Measurements from ENCODE around the gene MYLK. TPM values are rescaled to one million over a fixed set of nuclear protein-coding genes. Genes with fewer than 3 reads are reported as not detected.

The MYLK gene
- total and polyA plus RNA-seq, 10 of the 15 experiments (the other 5 are each of a cell fraction or from before 2014, with no cell fraction given), result 0.04 to 1.6 (median 0.42) TPM; not detected in 1

- H2AFZ ChIP-seq (ENCODE audit: control insufficient read depth, low read depth, low read length), result no peak overlapping the region; the same call in 1 of the 2 replicates
- RAD21 ChIA-PET (ENCODE audit: unreplicated experiment), result interaction anchor here (1.1 to 2.0 kb wide), 3 partner anchors 49 to 160 kb away, joined by 3 to 18 read pairs (median 4); no protein-coding TSS in a partner anchor
- in situ Hi-C loops (cut with MboI), result no loop called here
These were observed 161.1 kb downstream of the MYLK start for GRCh38 chr3:123723070-123723469.

More at GRCh38 chr3:123723070-123723469, 161.1 kb downstream of the MYLK start:
- SMC1A ChIA-PET (ENCODE audit: uncharacterized antibody, unreplicated experiment), result interaction anchor here (0.5 to 2.1 kb wide), 9 partner anchors 10 to 602 kb away, joined by 3 to 18 read pairs (median 4); no protein-coding TSS in a partner anchor
- no peaks in the 10 kb centered on the region; a peak in 1 of 4 replicates for H3K27me3 ChIP-seq (replicated peaks in 1 of 2; ENCODE audit: control insufficient read depth in 2 of 2, insufficient read depth in 2 of 2, low read length in 1 of 2)
- 0% methylated on average over 4 of the region's 4 CpGs for WGBS (ENCODE audit: insufficient coverage, insufficient replicate concordance, low lambda C conversion rate, missing lambda C conversion rate)
- no peaks in the 10 kb centered on the region for H3K79me2 ChIP-seq (ENCODE audit: control insufficient read depth, insufficient read depth, low read length)
- H3K36me3 ChIP-seq (ENCODE audit: control insufficient read depth in 2 of 2, insufficient read depth in 2 of 2, low read length in 1 of 2), result no peaks in the 10 kb centered on the region
- no peak overlapping the region for H3K4me2 ChIP-seq (ENCODE audit: control insufficient read depth, insufficient read depth)
- no peak overlapping the region for H3K27ac ChIP-seq (ENCODE audit: control insufficient read depth, insufficient read depth)
- no peaks in the 10 kb centered on the region for H4K20me1 ChIP-seq (ENCODE audit: control insufficient read depth, insufficient read depth)
- BruUV-seq (replicated peaks), result no TSS peak
- CTCF ChIA-PET, result interaction anchor here (0.6 to 3.2 kb wide), 25 partner anchors 10 to 403 kb away, joined by 3 to 39 read pairs (median 5); partner anchors contain the start of gene CCDC14
- TF ChIP-seq SMARCA5 (IDR thresholded peaks at IDR 0.05), result no peak
- no peak for TF ChIP-seq ZNF592 (IDR thresholded peaks at IDR 0.05)
- TF ChIP-seq STAT3 (IDR thresholded peaks at IDR 0.05; ENCODE audit: low read depth, low read length), result no peak
- TF ChIP-seq FOS (IDR thresholded peaks at IDR 0.05; ENCODE audit: borderline replicate concordance, extremely low read depth, insufficient read length), result no peak
- TF ChIP-seq TCF12 (IDR thresholded peaks at IDR 0.05; ENCODE audit: low read depth, low read length), result no peak
- no peak for TF ChIP-seq BCL3 (IDR thresholded peaks at IDR 0.05; ENCODE audit: borderline replicate concordance, insufficient read depth, low read depth, low read length, poor library complexity, severe bottlenecking)
- no peak for TF ChIP-seq ZNF622 (IDR thresholded peaks at IDR 0.05)
- TF ChIP-seq HDGF (IDR thresholded peaks at IDR 0.05), result no peak
- no peak for TF ChIP-seq MEF2B (IDR thresholded peaks at IDR 0.05; ENCODE audit: partially characterized antibody, poor library complexity, severe bottlenecking)
- no peak for TF ChIP-seq NR2F1 (conservative IDR thresholded peaks at IDR 0.05)
- TF ChIP-seq MXI1 (IDR thresholded peaks at IDR 0.05; ENCODE audit: low read depth, low read length), result no peak
- TF ChIP-seq CUX1 (IDR thresholded peaks at IDR 0.05; ENCODE audit: insufficient replicate concordance, low read depth, low read length), result no peak
- TF ChIP-seq DPF2 (IDR thresholded peaks at IDR 0.05), result no peak
- TF ChIP-seq POLR2AphosphoS5 (IDR thresholded peaks at IDR 0.05; ENCODE audit: low read length), result no peak
- no peaks in the 10 kb centered on the region for H3K4me1 ChIP-seq (ENCODE audit: control insufficient read depth, insufficient read depth, low read length)
- FAIRE-seq (no peak), ATAC-seq (no peak), DNase-seq (ENCODE audit: low read depth, low spot score) (no peak)
- no peaks in the 10 kb centered on the region for H3K9me3 ChIP-seq (replicated peaks; ENCODE audit: control insufficient read depth, insufficient read depth, low read length)
- intact Hi-C loops (cut with micrococcal nuclease; ENCODE audit: unreplicated experiment), result no loop called here
- H3K9ac ChIP-seq (ENCODE audit: control insufficient read depth, insufficient read depth, low read length), result no peak overlapping the region
- no peak overlapping the region for H3K4me3 ChIP-seq
- POLR2A ChIA-PET, result no interaction called here
